GM18508 (cell line): Measurements from ENCODE around the gene AP2M1.

ENCODE experiments used
- ATAC-seq: cut with Tn5 transposase; IDR thresholded peaks from one replicate; pipeline ENCODE4 v1.9.1; 2021; ENCODE audit warnings: moderate number of reproducible peaks; ENCODE audit not compliant: insufficient read depth, unreplicated experiment

Gene AP2M1

GRCh38 chr3:184209146-184209923 lies 34.7 kb downstream of the AP2M1 start:
- no peak for ATAC-seq

- ATAC-seq, result no peak
These were observed 36.6 kb downstream of the AP2M1 start for GRCh38 chr3:184211297-184211696.

- no peak for ATAC-seq
These were observed 37.1 kb downstream of the AP2M1 start for GRCh38 chr3:184211718-184212117.

- ATAC-seq, result no peak
These were observed 44.2 kb downstream of the AP2M1 start for GRCh38 chr3:184218814-184219213.

GRCh38 chr3:184222521-184222920 lies 47.9 kb downstream of the AP2M1 start:
- no peak for ATAC-seq

- ATAC-seq, result no peak
These were observed 49.3 kb downstream of the AP2M1 start for GRCh38 chr3:184223946-184224345.

- no peak for ATAC-seq
These were observed 52.9 kb downstream of the AP2M1 start for GRCh38 chr3:184227481-184227935.

GRCh38 chr3:184228376-184229137 lies 53.9 kb downstream of the AP2M1 start:
- ATAC-seq, result no peak

GRCh38 chr3:184229394-184230080 lies 54.9 kb downstream of the AP2M1 start, which contains the start of gene VWA5B2:
TSS of gene VWA5B2 (plus strand) at chr3:184229585. CDS start at chr3:184230529, 944 bp downstream.
- ATAC-seq, result no peak

- no peak for ATAC-seq
These were observed 55.5 kb downstream of the AP2M1 start for GRCh38 chr3:184230081-184230602.

- ATAC-seq, result no peak
These were observed 56.2 kb downstream of the AP2M1 start for GRCh38 chr3:184230603-184231528.

GRCh38 chr3:184231671-184232070 lies 57.0 kb downstream of the AP2M1 start:
- no peak for ATAC-seq

GRCh38 chr3:184233127-184233843 lies 58.6 kb downstream of the AP2M1 start:
- no peak for ATAC-seq
